GM12874 (cell line): Measurements from ENCODE around the gene TEDDM1.

Experiments used
- TF ChIP-seq, protein P1 (sequence below): IDR thresholded peaks from 2 replicates; pipeline ENCODE4 v1.5.1; 2011; ENCODE audit warnings: low read depth, mild to moderate bottlenecking, control low read depth, low read length, moderate library complexity; ENCODE audit not compliant: insufficient read depth

TEDDM1 gene

DNA sequence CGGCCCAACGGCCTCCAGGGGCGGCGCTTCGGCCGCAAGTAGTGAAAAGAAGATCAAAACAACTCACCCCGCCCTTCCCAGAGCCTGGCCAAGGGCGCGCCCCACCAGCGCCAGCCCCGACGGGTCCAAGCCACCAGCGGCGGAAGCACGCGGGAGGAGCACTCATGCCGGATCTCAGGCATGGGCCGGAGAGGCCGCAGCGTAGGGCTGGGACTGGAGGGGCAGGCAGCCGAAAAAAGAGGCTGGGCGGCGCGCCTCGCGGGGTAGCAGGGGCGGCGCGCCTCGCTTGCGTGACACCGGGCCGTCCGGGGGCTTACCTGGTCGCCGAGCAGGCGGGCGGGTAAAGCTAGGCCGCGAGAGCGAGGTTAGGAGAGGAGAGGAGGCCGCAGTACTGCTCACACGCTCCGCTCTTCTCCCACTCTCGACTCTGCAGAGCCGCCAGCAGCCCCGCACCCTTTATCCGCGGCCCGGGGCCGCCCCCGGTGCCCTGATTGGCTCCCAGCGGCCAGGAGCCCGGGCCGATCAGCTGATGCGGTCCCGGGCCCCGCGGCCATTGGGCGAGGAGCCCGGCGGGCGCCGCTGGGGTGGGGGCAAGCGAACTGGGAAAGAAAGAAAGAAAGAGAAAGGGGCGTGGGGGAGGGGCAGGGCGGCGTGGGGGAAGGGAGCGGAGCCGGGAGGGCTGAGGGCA, 9.0 kb downstream of the TEDDM1 start, which contains the start of gene GLUL:
TSS of gene GLUL (minus strand) at position 429 of the 688 bp plus-strand sequence. CDS start 3,053 bp downstream, outside the sequence.
- TF ChIP-seq, protein P1, sequence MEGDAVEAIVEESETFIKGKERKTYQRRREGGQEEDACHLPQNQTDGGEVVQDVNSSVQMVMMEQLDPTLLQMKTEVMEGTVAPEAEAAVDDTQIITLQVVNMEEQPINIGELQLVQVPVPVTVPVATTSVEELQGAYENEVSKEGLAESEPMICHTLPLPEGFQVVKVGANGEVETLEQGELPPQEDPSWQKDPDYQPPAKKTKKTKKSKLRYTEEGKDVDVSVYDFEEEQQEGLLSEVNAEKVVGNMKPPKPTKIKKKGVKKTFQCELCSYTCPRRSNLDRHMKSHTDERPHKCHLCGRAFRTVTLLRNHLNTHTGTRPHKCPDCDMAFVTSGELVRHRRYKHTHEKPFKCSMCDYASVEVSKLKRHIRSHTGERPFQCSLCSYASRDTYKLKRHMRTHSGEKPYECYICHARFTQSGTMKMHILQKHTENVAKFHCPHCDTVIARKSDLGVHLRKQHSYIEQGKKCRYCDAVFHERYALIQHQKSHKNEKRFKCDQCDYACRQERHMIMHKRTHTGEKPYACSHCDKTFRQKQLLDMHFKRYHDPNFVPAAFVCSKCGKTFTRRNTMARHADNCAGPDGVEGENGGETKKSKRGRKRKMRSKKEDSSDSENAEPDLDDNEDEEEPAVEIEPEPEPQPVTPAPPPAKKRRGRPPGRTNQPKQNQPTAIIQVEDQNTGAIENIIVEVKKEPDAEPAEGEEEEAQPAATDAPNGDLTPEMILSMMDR = no peak

DNA sequence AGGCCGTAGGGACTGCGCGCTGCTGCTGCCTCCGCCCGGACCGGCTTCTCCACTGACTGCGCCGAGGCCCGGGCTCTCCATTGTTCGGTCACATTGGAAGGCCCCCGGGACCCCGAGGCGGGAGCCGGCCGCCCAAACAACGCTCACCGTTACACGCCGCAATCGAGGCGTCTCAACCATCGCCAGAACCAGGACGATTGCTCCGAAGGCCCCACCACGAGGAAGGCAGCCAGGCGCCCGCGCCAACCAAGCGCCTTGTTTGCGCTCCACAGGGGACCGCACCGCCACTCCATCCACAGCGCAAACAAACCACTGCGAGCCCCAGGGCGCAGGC, 9.5 kb downstream of the TEDDM1 start:
- TF ChIP-seq, protein P1 = no peak

- TF ChIP-seq, protein P1 = no peak
Observed at GRCh38 chr1:182389619-182390047, 10.8 kb downstream of the TEDDM1 start.

- TF ChIP-seq, protein P1 = no peak
Observed at GRCh38 chr1:182388392-182389134, 11.9 kb downstream of the TEDDM1 start.

DNA sequence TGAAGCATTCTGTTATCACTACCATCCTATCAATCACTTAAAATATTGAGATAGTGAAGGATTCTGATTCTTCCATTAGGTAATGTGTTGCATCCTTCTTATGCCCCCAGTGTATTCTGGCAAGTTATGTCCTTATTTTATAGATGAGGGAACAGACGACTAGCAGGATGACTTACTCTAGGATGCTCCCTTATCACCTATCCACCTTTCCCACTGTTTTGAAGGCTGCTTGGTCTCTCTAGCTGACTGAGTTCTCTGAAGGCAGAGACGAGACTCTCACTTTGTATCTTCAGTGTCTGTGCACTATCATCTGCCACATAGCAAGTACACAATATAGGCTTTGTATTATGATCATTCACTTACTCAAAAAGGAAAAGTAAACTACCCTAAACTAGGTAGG, 12.9 kb downstream of the TEDDM1 start:
- TF ChIP-seq, protein P1 = no peak

DNA sequence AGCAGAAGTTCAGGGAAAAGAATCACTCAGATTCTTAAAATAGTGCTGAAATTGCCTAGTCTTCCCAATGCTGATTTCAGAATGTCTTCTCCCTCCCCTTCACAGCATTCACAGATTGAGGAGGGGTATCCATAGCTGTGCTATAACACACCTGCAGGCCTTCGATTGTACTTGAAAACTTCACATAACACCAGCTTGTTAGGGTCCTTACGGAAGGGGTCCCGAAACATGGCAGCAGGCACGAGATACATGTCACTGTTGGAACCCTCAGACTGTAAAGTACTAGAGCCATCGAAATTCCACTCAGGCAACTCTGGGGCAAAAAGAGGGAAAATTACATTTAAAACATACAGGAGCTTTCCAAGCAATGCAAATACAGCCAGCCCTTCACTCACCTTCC, 13.5 kb downstream of the TEDDM1 start:
- TF ChIP-seq, protein P1 = no peak

GRCh38 chr1:182385885-182386853, 14.3 kb downstream of the TEDDM1 start:
- TF ChIP-seq, protein P1 = no peak
